ENCODE measurements around the gene UGT1A10. TPM values are rescaled to one million over a fixed set of nuclear protein-coding genes. Genes with fewer than 3 reads are reported as not detected.
A peak's percentile ranks its signal among the peaks of the same experiment; 100 is the strongest.
"Not testable (repeated sequence)": the region's sequence is repeated elsewhere in the genome, so short reads cannot be mapped to it uniquely, and the experiment has no call there.

Gene UGT1A10
- not detected in 2 replicates for total RNA-seq

DNA sequence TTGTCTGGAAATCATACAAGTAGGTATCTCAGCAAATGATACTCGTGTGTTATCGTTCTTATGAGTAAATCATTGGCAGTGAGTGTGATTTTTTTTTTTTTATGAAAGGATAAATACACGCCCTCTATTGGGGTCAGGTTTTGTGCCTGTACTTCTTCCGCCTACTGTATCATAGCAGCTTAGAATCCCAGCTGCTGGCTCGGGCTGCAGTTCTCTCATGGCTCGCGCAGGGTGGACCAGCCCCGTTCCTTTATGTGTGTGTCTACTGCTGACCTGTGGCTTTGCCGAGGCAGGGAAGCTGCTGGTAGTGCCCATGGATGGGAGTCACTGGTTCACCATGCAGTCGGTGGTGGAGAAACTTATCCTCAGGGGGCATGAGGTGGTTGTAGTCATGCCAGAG lies at the start of gene UGT1A10:
Gene UGT1A10, plus strand, starts transcription at position 143 of the 400 bp plus-strand sequence. Its CDS starts 75 bp downstream, at position 218.
- not testable (repeated sequence) for DNase-seq (ENCODE audit: low read depth in 2 of 2)

- DNase-seq (ENCODE audit: low read depth in 2 of 2), result no peak
These were observed 47.8 kb upstream of the UGT1A10 start for GRCh38 chr2:233588400-233588799.

GRCh38 chr2:233592706-233593105 lies 43.5 kb upstream of the UGT1A10 start:
- DNase-seq (ENCODE audit: low read depth in 2 of 2), result not testable (repeated sequence)

- no peak for DNase-seq (ENCODE audit: low read depth in 2 of 2)
These were observed 43.0 kb upstream of the UGT1A10 start for GRCh38 chr2:233593201-233593600.

DNA sequence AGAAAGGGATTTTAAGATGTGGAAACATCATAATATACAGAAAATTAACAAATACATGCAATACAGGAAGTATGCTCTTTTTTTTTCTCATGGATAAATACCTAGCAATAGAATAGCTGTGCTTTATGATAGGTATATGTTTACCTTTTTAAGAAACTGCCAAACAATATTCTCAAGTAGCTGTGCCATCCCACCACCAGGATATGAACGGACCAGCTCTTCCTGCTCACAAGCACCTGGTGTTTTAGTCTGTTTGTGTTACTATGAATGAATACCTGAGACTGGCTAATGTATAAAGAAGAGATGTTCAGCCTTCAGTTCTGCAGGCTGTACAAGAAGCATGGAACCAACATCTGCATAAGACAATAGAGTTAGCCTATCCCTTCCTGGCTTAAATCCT lies 38.7 kb upstream of the UGT1A10 start:
- no peak for DNase-seq (ENCODE audit: low read depth in 2 of 2)

DNA sequence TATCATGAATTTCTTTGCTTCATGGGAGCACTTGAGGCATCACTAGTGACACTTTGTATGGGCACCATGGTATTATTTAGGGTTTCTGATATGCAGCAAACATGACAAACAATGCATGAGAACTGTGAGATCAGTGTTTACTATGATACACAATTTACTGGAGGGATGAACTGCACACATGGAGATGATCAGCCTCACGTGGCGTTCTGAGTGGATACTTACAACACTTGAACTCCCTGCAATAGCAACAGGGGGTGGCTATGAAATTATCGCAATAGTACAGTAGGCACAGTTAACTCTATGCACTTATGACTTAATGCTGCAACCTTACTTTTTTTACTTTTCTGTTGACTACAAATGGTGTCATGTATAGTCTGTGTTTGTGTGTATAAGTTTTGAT lies 37.3 kb upstream of the UGT1A10 start:
- no peak for DNase-seq (ENCODE audit: low read depth in 2 of 2)

- no peak for DNase-seq (ENCODE audit: low read depth in 2 of 2)
These were observed 35.9 kb upstream of the UGT1A10 start for GRCh38 chr2:233600386-233600785.

DNA sequence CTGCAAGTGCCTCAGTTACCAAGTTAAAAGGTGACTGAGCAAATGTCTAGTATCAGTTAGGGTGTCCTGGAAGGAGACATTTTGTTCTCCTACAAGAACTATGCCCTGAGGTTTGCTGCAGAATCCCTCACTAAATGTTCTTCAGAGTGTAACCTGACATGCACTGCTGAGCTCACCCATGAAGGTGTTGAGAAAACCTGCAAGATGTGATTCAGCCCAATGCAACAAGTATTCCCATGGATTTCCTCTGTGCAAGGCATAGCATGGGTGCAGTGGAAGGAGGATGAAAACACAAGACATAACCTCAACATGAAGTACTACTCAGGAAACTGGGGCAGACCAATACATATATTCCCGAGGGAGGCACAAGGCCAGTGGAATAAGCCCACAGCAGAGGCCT lies 34.2 kb upstream of the UGT1A10 start:
- no peak for DNase-seq (ENCODE audit: low read depth in 2 of 2)

- no peak for DNase-seq (ENCODE audit: low read depth in 2 of 2)
These were observed 32.7 kb upstream of the UGT1A10 start for GRCh38 chr2:233603520-233603919.

- DNase-seq (ENCODE audit: low read depth in 2 of 2), result no peak
These were observed 31.4 kb upstream of the UGT1A10 start for GRCh38 chr2:233604826-233605225.

DNA sequence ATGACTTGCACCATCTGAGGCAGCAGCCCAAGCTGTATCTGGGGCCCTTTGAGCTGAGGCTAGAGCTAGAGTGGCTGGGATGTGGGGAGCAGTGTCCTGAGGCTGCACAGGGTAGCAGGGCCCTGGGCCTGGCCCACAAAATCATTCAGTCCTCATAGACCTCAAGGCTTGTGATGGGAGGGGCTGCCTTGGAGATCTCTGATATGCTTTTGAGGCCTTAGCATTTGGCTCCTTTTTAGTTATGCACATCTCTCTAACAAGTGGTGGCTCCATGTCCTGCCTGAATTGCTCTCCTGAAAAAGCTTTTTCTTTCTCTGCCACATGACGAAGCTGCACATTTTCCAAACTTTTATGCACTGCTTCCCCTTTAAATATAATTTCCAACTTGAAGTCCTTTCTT lies 30.6 kb upstream of the UGT1A10 start:
- DNase-seq (ENCODE audit: low read depth in 2 of 2), result no peak

DNA sequence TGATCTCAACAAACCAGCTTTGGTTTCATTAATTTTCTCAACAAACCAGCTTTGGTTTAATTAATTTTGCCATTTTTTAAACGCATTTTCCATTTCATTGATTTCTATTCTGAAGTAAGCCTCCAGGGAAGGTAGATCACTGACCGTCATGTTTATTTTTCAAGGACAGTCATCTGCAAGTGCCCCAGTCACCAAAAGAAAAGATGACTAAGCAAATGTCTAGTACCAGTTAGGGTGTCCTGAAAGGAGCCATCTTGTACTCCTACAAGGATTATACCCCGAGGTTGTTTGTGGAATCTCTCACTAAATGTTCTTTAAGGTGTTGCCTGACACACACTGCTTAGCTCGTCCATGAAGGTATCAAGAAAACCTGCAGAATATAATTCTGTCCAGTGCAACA lies 25.0 kb upstream of the UGT1A10 start:
- no peak for DNase-seq (ENCODE audit: low read depth in 2 of 2)

DNA sequence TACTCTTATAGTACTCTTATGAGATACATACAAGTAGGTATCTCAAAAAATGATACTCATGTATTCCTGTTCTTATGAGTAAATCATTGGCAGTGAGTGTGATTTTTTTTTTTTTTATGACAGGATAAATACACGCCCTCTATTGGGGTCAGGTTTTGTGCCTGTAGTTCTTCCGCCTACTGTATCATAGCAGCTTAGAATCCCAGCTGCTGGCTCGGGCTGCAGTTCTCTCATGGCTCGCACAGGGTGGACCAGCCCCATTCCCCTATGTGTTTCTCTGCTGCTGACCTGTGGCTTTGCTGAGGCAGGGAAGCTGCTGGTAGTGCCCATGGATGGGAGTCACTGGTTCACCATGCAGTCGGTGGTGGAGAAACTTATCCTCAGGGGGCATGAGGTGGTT lies 18.8 kb upstream of the UGT1A10 start, which contains the start of gene UGT1A8:
Gene UGT1A8, plus strand, starts transcription at position 158 of the 400 bp plus-strand sequence. Its CDS starts 75 bp downstream, at position 233.
- DNase-seq (ENCODE audit: low read depth in 2 of 2), result not testable (repeated sequence)

DNA sequence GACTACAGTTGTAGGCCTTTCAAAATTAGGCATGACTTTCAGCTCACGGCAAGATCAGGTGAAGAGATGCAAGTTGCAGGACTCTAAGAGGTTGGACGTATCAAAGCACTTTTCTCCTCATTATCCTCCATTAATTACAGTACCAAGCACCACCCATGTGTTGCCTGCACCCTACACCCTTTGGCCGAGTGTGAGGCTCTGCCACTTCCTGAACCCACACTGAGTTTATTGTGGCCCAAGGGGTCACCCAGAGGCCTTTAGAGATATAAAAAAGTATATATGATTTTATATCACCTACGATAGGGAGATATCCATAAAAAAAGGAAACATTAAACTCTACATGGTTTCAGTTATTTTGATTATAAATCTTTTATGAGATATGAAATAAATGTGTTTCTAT lies 16.0 kb upstream of the UGT1A10 start:
- no peak for DNase-seq (ENCODE audit: low read depth in 2 of 2)

DNA sequence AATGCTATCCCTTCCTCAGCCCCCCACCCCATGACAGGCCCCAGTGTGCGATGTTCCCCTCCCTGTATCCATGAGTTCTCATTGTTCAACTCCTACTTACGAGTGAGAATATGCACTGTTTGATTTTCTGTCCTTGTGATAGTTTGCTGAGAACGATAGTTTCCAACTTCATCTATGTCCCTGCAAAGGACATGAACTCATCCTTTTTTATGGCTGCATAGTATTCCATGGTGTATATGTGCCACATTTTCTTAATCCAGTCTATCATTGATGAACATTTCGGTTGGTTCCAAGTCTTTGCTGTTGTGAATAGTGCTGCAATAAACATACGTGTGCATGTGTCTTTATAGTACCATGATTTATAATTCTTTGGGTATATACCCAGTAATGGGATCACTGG lies 14.4 kb upstream of the UGT1A10 start:
- not testable (repeated sequence) for DNase-seq (ENCODE audit: low read depth in 2 of 2)

DNA sequence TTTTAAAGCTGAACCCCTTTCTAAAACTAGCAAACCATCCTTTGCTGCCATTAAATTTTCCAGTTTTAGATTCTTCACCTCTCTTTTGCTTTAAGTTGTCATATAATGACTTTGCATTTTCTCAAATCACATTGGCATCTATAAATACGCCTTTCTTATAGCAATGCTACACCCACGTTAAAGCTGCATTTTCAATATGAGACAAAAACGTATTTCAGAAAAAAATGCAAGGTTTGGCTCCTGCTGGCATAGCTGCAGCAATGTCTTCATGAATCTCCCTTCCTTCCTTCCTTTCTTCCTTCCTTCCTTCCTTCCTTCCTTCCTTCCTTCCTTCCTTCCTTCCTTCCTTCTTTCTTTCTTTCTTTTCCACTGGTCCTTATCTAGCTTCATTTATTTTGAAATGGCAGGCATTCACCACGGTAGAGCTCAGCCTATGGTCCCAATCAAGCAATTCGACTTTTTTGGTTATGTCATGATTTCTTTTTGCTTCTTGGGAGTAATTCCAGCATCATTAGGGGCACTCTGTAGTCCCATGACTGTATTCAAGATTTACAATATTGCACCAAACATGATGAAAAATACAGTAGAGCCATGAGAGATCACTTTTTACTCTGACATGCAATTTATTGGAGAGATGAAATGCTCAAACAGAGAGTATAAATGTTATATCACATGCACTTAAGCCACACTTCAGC lies 8.8 kb upstream of the UGT1A10 start:
- no peak for DNase-seq (ENCODE audit: low read depth in 2 of 2)

DNA sequence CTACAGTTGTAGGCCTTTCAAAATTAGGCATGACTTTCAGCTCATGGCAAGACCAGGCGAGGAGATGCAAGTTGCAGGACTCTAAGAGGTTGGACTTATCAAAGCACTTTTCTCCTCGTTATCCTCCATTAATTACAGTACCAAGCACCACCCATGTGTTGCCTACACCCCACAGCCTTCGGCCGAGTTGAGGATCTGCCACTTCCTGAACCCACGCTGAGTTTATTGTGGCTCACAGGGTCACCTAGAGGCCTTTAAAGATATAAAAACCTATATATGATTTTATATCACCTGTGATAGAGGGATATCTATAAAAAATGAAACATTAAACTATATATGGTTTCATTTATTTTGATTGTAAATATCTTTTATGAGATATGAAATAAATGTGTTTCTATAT lies 2.6 kb downstream of the UGT1A10 start:
- no peak for DNase-seq (ENCODE audit: low read depth in 2 of 2)

DNA sequence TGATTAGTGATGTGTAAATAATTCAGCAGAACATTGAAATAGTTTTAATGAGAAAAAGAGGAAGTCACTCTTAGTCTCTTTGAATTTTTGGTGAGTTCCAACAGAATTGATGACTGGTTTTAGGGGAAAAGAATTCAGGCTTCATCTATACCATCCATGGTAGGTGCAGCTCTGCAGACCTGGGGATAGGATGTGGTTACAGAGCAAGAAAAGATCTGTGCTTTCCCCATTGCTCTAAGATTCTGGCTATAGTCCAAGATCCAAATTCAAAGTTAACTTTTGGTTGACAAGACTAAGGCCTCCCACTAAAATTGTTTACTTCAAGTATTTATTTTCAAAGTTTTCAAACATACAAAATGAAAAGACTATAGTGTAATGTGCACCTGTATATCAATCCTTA lies 3.6 kb downstream of the UGT1A10 start:
- no peak for DNase-seq (ENCODE audit: low read depth in 2 of 2)

DNA sequence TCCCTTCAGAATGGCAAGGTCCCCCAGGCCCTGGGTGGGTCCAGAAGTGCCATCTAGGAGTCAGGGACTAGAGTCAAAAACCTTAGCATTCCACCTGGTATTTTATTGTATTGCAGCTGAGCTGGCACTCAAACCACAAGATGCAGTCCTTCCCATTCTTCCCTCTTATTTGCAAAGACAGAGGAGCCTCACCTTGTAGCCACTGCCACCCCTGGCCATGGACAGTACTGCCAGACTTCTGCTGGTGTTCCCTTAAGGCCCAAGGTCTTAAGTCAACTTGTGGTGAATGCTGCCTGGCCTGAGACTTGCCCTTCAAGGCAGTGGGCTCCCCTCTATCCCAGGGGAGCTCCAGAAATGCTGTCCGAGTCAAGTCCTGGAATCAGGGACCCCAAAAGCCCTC lies 6.9 kb downstream of the UGT1A10 start:
- peak; percentile 7 to 14 for DNase-seq (ENCODE audit: low read depth in 2 of 2)

DNA sequence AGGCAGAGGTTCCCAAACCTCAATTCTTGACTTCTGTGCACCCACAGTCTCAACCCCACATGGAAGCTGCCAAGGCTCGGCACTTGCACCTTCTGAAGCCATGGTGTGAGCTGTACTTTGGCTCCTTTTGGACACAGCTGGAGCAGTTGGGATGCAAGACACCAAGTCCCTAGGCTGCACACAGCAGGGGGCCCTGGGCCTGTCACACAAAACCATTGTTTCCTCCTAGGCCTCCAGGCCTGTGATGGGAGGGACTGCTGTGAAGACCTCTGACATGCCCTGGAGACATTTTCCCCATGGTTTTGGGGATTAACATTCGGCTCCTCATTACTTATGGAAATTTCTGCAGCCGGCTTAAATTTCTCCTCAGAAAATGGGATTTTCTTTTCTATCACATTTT lies 9.8 kb downstream of the UGT1A10 start:
- not testable (repeated sequence) for DNase-seq (ENCODE audit: low read depth in 2 of 2)

DNA sequence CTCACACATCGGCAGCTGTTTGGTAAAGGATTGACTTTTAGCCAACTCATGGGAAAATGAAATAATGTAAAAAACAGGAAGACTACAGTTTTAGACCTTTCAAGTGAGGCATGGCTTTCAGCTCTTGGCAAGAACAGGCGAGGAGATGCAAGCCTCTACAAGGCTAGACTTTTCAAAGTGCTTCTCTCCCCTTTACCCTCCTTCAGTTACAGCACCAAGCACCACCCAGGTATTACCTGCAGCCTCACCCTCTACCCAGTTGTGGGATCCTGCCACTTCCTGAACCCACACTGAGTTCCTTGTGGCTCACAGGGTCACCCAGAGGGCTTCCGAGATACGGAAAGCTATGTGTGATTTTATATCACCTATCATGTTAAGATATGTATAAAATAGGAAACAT lies 14.7 kb downstream of the UGT1A10 start:
- DNase-seq (ENCODE audit: low read depth in 2 of 2), result no peak

- DNase-seq (ENCODE audit: low read depth in 2 of 2), result no peak
These were observed 15.2 kb downstream of the UGT1A10 start for GRCh38 chr2:233651430-233651829.

- no peak for DNase-seq (ENCODE audit: low read depth in 2 of 2)
These were observed 18.3 kb downstream of the UGT1A10 start for GRCh38 chr2:233654501-233654900.

DNA sequence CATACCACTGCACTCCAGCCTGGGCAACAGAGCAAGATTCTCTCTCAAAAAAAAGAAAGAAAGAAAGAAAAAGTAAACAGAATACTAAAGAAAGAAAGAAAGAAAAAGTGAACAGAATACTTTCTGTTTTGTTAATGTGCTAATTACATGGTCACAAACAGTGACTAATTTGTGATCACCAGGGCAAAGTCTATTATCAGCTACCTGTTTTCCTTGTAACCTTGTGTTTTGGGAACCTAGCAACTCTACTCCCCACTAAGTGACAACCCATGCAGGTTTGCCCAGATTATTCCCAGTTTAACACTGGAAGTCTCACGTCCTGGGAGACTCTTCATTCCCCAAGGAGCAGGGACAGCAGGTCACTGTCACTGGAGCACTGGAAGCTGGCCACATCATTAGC lies 18.8 kb downstream of the UGT1A10 start:
- no peak for DNase-seq (ENCODE audit: low read depth in 2 of 2)
